A673 (cell line): ENCODE data around the gene GRIP1. TPM values are rescaled to one million over a fixed set of nuclear protein-coding genes. Genes with fewer than 3 reads are reported as not detected.

Experiments used
- BruUV-seq: library from RNA; stranded (reverse); fragments of 400-500 nt; replicated peaks from 2 replicates; lab custom pipeline; 2021; lab: Mats Ljungman, UMichigan
- CTCF ChIA-PET: fragments of 300-600 bp; sonication (Branson Sonifier 250); formaldehyde crosslinking; loops from one replicate; lab custom pipeline; 2022; ENCODE audit warnings: antibody characterized with exemption; lab: Charles Lee
- POLR2A ChIA-PET: fragments of 300-600 bp; sonication (Branson Sonifier 250); formaldehyde crosslinking; loops from one replicate; lab custom pipeline; 2022; ENCODE audit warnings: antibody characterized with exemption; ENCODE audit not compliant: low non-redundant PET; lab: Charles Lee
- DNase-seq: peaks from one replicate; pipeline ENCODE4 v3.0.0-alpha.2; 2015; ENCODE audit warnings: low spot score
- H3K27ac ChIP-seq: fragments of 200-600 bp; sonication (generic); 2 replicates; pipeline ENCODE4 v1.5.1; 2016; ENCODE audit warnings: mixed run types, low read depth, mild to moderate bottlenecking, mixed read lengths, antibody characterized with exemption, low read length; ENCODE audit not compliant: poor library complexity, severe bottlenecking
- H3K27me3 ChIP-seq: fragments of 200-600 bp; sonication (generic); replicated peaks from 2 replicates; pipeline ENCODE4 v1.6.1; 2017; ENCODE audit warnings: mixed run types, low read depth, mild to moderate bottlenecking, mixed read lengths, antibody characterized with exemption, low read length; ENCODE audit not compliant: insufficient read depth, poor library complexity
- H3K36me3 ChIP-seq: fragments of 200-600 bp; sonication (generic); 2 replicates; pipeline ENCODE4 v1.6.1; 2016; ENCODE audit warnings: mixed run types, mild to moderate bottlenecking, mixed read lengths, antibody characterized with exemption, low read length; ENCODE audit not compliant: insufficient read depth, poor library complexity, severe bottlenecking
- H3K4me1 ChIP-seq: fragments of 200-600 bp; sonication (generic); 2 replicates; pipeline ENCODE4 v1.6.1; 2017; ENCODE audit warnings: mixed run types, mild to moderate bottlenecking, mixed read lengths, antibody characterized with exemption, low read length; ENCODE audit not compliant: insufficient read depth, poor library complexity, severe bottlenecking
- H3K4me3 ChIP-seq: fragments of 200-600 bp; sonication (generic); 2 replicates; pipeline ENCODE4 v1.5.1; 2016; ENCODE audit warnings: low read depth, mixed run types, mild to moderate bottlenecking, mixed read lengths, low read length; ENCODE audit not compliant: poor library complexity, severe bottlenecking
- H3K9me3 ChIP-seq: fragments of 200-600 bp; sonication (generic); 2 replicates; pipeline ENCODE4 v1.6.1; 2016; ENCODE audit warnings: mixed run types, low read depth, mild to moderate bottlenecking, mixed read lengths, antibody characterized with exemption, low read length; ENCODE audit not compliant: poor library complexity, severe bottlenecking
- CTCF ChIP-seq: fragments of 300-800, 200-600 bp; sonication (generic); conservative IDR thresholded peaks from 2 replicates; pipeline ENCODE4 v1.5.1; 2017; ENCODE audit warnings: low read depth, mild to moderate bottlenecking, antibody characterized with exemption, low read length, moderate library complexity, mixed read lengths
- EZH2 ChIP-seq: fragments of 200-600 bp; sonication (generic); IDR thresholded peaks from 2 replicates; pipeline ENCODE4 v1.6.1; 2017; ENCODE audit warnings: borderline replicate concordance, low read depth, mild to moderate bottlenecking, mixed read lengths, antibody characterized with exemption, low read length; ENCODE audit not compliant: poor library complexity, severe bottlenecking
- intact Hi-C: fragments of 100-400 bp; cut with micrococcal nuclease; formaldehyde crosslinking; loops from one replicate; pipeline ENCODE4 v1.10.0; 2022; ENCODE audit not compliant: unreplicated experiment
- total RNA-seq: library from RNA; stranded (reverse); gene quantifications from 2 replicates; pipeline ENCODE4 v1.2.3, GENCODE V29; 2021

Gene GRIP1
- total RNA-seq, 1 experiment from 2014 or later, result 3.6 TPM

DNA sequence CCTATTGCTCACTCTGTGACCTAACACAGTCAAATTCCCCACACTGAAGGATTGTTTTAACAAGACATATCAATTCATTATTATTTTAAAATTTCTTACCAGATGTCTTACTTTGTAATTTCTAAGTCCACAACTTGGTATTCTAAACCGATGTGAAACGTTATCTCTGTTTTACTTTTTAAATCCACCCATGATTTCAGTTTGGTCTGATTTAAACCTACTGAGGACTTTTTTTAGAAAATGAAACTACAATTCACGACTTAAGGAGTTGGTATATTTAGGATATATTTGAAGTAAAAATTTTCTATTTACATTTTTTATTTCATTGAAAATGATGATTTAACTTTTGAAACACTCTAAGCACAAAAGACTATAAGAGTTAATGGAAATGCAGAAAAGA is 35.1 kb upstream of the GRIP1 start:
- intact Hi-C loops, result no loop called here
- CTCF ChIA-PET, result no interaction called here

DNA sequence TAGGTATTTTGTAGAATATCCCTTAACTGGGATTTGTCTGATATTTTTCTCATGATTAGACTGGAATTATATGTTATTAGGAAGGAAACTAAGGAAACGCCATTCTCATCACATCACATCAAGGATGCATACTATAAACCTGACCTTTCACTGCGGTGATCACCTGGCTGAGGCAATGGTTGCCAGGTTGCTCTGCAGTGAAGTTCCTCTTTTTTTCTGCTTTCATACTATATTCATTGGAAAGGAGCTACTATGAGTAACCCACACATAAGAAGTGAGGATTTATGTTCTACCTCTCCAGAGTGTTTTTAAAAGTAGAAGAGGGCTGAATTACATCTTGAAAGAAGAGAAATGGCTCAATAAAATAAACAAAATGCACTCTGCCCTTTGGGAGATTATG is 31.0 kb upstream of the GRIP1 start:
- Histone ChIP-seq H3K36me3 (no peaks in the 10 kb centered on the region), H3K4me3 (no peak overlapping the region), H3K27me3 (peaks cover 39% of the 10 kb centered on the region), H3K27ac (no peak overlapping the region), H3K9me3 (no peaks in the 10 kb centered on the region), H3K4me1 (no peaks in the 10 kb centered on the region)
- no TSS peak for BruUV-seq
- DNase-seq, result no peak
- intact Hi-C loops, result no loop called here
- ChIA-PET CTCF (no interaction called here), POLR2A (no interaction called here)
- TF ChIP-seq CTCF (no peak), EZH2 (no peak)

More for the DNA sequence above, 35.1 kb upstream of the GRIP1 start:
- no peaks in the 10 kb centered on the region for H3K9me3 ChIP-seq
- no peak overlapping the region for H3K27ac ChIP-seq
- TF ChIP-seq CTCF (no peak), EZH2 (no peak)
- no peak overlapping the region for H3K4me3 ChIP-seq
- H3K27me3 ChIP-seq, result peaks cover 30% of the 10 kb centered on the region
- no peaks in the 10 kb centered on the region for H3K4me1 ChIP-seq
- no peaks in the 10 kb centered on the region for H3K36me3 ChIP-seq
- DNase-seq, result no peak
- no TSS peak for BruUV-seq
- POLR2A ChIA-PET, result no interaction called here

- Histone ChIP-seq H3K27me3 (peaks cover 43% of the 10 kb centered on the region), H3K36me3 (no peaks in the 10 kb centered on the region), H3K4me1 (no peaks in the 10 kb centered on the region), H3K27ac (no peak overlapping the region), H3K9me3 (no peaks in the 10 kb centered on the region), H3K4me3 (no peak overlapping the region)
- no peak for DNase-seq
- BruUV-seq, result no TSS peak
- intact Hi-C loops, result no loop called here
- TF ChIP-seq CTCF, result no peak
- POLR2A ChIA-PET, result no interaction called here
- CTCF ChIA-PET, result interaction anchor here (0.8 kb wide), 1 partner anchor 51 kb away, joined by 3 read pairs; no protein-coding TSS in a partner anchor
Measured at GRCh38 chr12:66709457-66709773, 30.5 kb upstream of the GRIP1 start.
